HepG2 (cell line): ENCODE data around the gene TRERF1.

Source experiments
- CEBPB ChIP-seq: IDR thresholded peaks from 2 replicates; pipeline ENCODE4 v1.6.1; 2011; ENCODE audit warnings: low read depth, low read length, improper control_type of control experiment, borderline replicate concordance
- ZNF333 ChIP-seq: sonication (generic); formaldehyde crosslinking; IDR thresholded peaks from 2 replicates; pipeline ENCODE4 v1.4.0; 2020; ENCODE audit warnings: mild to moderate bottlenecking, missing genetic modification reagents, borderline replicate concordance

GRCh38 chr6:42316981-42317380, 134.7 kb downstream of the TRERF1 start:
- TF ChIP-seq ZNF333 (CRISPR knock-in tag): no peak
- no peak for TF ChIP-seq CEBPB
